ENCODE data around the gene MAPK8IP1. TPM values are rescaled to one million over a fixed set of nuclear protein-coding genes. Genes with fewer than 3 reads are reported as not detected.
A peak's percentile ranks its signal among the peaks of the same experiment; 100 is the strongest.

MAPK8IP1 gene
- total and polyA plus RNA-seq, 4 donors = 4.7 to 15.4 (median 5.7) TPM

DNA sequence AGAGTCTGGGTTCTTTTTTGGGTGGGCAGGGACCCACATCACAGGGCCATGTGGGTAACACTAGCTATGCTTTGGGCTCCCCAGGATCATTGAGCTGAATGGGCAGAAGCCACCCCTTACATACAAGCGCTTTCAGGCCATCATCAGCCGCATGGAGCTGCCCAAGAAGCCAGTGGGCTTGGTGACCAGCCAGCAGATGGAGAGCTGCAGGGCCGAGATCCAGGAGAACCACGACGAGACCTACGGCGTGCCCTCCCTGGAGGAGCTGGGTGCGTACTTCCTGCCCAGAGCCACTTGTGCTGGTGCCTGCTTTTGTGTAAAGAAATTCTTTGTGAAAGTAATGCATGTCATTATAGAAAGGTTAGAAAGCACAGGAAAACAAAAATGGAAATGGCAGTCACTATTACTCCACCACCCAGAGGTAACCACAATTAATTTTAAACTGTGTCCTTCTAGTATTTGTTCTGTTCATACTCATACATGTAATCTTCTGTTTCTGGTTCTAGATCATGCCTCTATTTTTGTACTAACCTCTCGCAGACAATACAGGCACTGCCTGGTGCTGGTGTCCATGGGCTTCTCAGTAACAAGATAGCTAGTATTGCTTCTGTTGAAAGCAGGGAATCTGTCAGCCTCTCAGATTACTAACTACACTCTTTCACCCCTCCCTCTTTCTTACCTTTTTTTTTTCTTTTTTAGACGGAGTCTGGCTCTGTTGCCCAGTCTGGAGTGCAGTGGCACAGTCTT lies 24.5 kb upstream of the MAPK8IP1 start:
- peaks cover 13 to 52% (median 34%) of the 10 kb centered on the region in 4 donors for H3K36me3 ChIP-seq (ENCODE audit: control insufficient read depth in 4 of 4, insufficient read depth in 4 of 4, low read length in 4 of 4)
- TF ChIP-seq, protein P1, sequence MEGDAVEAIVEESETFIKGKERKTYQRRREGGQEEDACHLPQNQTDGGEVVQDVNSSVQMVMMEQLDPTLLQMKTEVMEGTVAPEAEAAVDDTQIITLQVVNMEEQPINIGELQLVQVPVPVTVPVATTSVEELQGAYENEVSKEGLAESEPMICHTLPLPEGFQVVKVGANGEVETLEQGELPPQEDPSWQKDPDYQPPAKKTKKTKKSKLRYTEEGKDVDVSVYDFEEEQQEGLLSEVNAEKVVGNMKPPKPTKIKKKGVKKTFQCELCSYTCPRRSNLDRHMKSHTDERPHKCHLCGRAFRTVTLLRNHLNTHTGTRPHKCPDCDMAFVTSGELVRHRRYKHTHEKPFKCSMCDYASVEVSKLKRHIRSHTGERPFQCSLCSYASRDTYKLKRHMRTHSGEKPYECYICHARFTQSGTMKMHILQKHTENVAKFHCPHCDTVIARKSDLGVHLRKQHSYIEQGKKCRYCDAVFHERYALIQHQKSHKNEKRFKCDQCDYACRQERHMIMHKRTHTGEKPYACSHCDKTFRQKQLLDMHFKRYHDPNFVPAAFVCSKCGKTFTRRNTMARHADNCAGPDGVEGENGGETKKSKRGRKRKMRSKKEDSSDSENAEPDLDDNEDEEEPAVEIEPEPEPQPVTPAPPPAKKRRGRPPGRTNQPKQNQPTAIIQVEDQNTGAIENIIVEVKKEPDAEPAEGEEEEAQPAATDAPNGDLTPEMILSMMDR (IDR thresholded peaks at IDR 0.05; ENCODE audit: control extremely low read depth, extremely low read depth) = no peak
- H3K4me1 ChIP-seq (ENCODE audit: control insufficient read depth in 5 of 5, insufficient read depth in 5 of 5, low read length in 5 of 5) = peaks cover 23 to 40% (median 33%) of the 10 kb centered on the region in 5 donors
- no peak for ATAC-seq (ENCODE audit: insufficient read depth, low FRiP score)
- H3K9ac ChIP-seq (ENCODE audit: insufficient read depth in 1 of 2, low read length in 2 of 2) = no peak overlapping the region
- no peak overlapping the region for H3K4me3 ChIP-seq
- H3K9me3 ChIP-seq (ENCODE audit: control insufficient read depth in 4 of 4, insufficient read depth in 3 of 4, low read length in 3 of 4) = no peaks in the 10 kb centered on the region
- H3K27ac ChIP-seq (ENCODE audit: low read depth in 1 of 2, low read length in 1 of 2) = peak overlapping the region; percentile 17 to 63
- WGBS, 2 donors = 68 to 78% methylated on average over 10 of the region's 10 CpGs
- no peak for DNase-seq
- no peaks in the 10 kb centered on the region for H3K27me3 ChIP-seq (ENCODE audit: control insufficient read depth in 3 of 3, insufficient read depth in 3 of 3, low read length in 2 of 3)

DNA sequence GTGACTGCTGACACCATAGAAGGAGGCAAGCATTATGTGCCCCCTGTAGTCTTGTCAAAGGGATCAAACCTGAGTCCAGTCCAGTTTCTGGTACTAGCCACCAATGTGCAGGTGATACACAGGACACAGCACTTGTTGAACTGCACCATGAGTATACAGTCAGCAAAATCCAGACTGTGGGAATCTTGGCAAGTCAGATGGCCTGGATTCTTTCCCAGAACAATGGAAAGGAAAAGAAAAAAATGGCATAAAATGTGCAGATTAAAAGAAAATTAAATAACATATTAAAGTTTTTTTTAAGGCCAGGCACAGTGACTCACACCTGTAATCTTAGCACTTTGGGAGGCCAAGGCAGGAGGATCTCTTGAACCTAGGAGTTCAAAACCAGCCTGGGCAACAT lies 21.4 kb upstream of the MAPK8IP1 start:
- ATAC-seq (ENCODE audit: insufficient read depth, low FRiP score) = no peak

DNA sequence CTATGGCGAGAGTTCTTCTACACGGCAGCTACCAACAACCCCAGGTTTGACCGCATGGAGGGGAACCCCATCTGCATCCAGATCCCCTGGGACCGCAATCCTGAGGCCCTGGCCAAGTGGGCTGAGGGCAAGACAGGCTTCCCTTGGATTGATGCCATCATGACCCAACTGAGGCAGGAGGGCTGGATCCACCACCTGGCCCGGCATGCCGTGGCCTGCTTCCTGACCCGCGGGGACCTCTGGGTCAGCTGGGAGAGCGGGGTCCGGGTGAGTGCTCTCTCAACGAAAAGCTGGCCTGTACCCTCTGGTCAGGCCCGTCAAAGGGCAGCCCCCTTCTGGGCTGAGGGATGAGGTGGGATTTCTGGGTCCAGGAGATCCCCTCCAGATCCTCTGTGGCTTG lies 15.9 kb upstream of the MAPK8IP1 start:
- H3K27me3 ChIP-seq (ENCODE audit: control insufficient read depth in 3 of 3, insufficient read depth in 3 of 3, low read length in 2 of 3) = no peaks in the 10 kb centered on the region
- no peak overlapping the region for H3K27ac ChIP-seq (ENCODE audit: low read depth in 1 of 2, low read length in 1 of 2)
- WGBS, 2 donors = 91 to 99% methylated on average over 12 of the region's 12 CpGs
- peaks cover 33 to 69% (median 44%) of the 10 kb centered on the region in 4 donors for H3K36me3 ChIP-seq (ENCODE audit: control insufficient read depth in 4 of 4, insufficient read depth in 4 of 4, low read length in 4 of 4)
- no peak for DNase-seq
- H3K9ac ChIP-seq (ENCODE audit: insufficient read depth in 1 of 2, low read length in 2 of 2) = no peak overlapping the region
- no peak overlapping the region for H3K4me3 ChIP-seq
- H3K4me1 ChIP-seq (ENCODE audit: control insufficient read depth in 5 of 5, insufficient read depth in 5 of 5, low read length in 5 of 5) = peaks cover 0 to 2% (median 0%) of the 10 kb centered on the region in 5 donors
- H3K9me3 ChIP-seq (ENCODE audit: control insufficient read depth in 4 of 4, insufficient read depth in 3 of 4, low read length in 3 of 4) = peaks cover 0 to 2% (median 0%) of the 10 kb centered on the region in 4 donors
- TF ChIP-seq, protein P1 (IDR thresholded peaks at IDR 0.05; ENCODE audit: control extremely low read depth, extremely low read depth) = no peak
- ATAC-seq (ENCODE audit: insufficient read depth, low FRiP score) = no peak

More for the DNA sequence above, 21.4 kb upstream of the MAPK8IP1 start:
- Histone ChIP-seq H3K4me1 (ENCODE audit: control insufficient read depth in 5 of 5, insufficient read depth in 5 of 5, low read length in 5 of 5) (peaks cover 8 to 15% (median 11%) of the 10 kb centered on the region in 5 donors), H3K27me3 (ENCODE audit: control insufficient read depth in 3 of 3, insufficient read depth in 3 of 3, low read length in 2 of 3) (no peaks in the 10 kb centered on the region), H3K9me3 (ENCODE audit: control insufficient read depth in 4 of 4, insufficient read depth in 3 of 4, low read length in 3 of 4) (no peaks in the 10 kb centered on the region), H3K27ac (ENCODE audit: low read depth in 1 of 2, low read length in 1 of 2) (no peak overlapping the region), H3K4me3 (no peak overlapping the region), H3K9ac (ENCODE audit: insufficient read depth in 1 of 2, low read length in 2 of 2) (no peak overlapping the region), H3K36me3 (ENCODE audit: control insufficient read depth in 4 of 4, insufficient read depth in 4 of 4, low read length in 4 of 4) (peaks cover 23 to 58% (median 30%) of the 10 kb centered on the region in 4 donors)
- TF ChIP-seq, protein P1 (IDR thresholded peaks at IDR 0.05; ENCODE audit: control extremely low read depth, extremely low read depth) = no peak
- no peak for DNase-seq

All from lung (tissue), 12 donors.